Activated effector memory CD4-positive, alpha-beta T cell treated with Interleukin-2 at 50 U/mL for 16 hours (primary cell): ENCODE measurements around the gene MMP2.

ENCODE experiments used
- DNase-seq: peaks from one replicate; pipeline ENCODE4 v3.0.0-alpha.2; 2020

Gene MMP2

DNA sequence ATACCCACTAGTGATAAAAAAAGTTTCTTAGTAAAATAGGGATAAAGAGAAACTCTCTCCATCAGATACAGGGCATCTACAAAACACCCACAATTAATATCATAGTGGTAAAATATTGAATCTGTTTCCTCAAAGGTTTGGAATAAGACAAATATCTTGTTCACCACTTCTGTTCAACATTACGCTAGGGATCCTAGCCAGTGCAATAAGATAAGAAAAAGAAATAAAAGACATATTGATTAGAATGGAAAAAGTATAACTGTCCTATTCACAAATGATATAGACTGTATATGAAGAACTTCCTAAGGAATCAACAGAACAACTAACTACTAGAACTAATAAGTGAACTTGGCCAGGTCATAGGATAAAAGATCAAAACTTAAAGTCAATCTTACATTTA lies 42.8 kb downstream of the MMP2 start:
- no peak for DNase-seq

DNA sequence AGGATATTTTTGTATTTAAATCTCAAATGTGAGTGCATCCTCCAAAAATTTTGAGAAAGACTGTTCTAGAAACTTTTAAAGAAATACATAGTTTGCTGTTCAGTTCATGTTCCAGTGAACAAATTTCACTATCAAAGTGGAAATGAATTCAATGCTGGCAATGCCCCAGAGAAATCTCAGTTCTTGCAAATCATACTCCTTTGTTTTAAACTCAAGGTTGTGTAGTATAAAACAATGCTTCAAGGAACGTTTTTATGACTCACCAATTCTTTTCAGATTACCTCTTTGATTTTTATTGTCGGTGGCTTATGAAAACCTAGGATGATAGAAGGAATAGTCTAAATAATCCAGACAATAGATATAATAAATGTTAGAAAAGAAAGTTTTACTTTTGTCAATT lies 47.4 kb downstream of the MMP2 start:
- DNase-seq: no peak

DNA sequence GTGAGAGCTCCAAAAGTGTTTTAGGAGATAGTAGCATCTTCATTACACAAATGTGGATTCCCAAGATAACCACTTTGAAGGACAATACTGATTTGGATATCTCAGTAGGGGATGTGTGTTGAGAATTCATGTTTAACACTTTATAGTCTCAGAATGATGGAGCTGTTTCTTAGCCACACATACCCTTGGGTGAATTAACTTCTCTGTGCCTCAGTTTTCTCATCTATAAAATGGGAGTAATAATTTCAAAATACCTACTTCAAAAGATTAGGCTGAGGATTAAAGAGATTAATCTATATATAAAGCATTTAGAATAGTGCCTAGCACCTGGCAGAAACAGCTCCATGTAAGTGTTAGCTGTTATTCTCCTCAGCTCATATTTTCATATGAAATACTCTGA lies 48.9 kb downstream of the MMP2 start:
- DNase-seq: no peak

DNA sequence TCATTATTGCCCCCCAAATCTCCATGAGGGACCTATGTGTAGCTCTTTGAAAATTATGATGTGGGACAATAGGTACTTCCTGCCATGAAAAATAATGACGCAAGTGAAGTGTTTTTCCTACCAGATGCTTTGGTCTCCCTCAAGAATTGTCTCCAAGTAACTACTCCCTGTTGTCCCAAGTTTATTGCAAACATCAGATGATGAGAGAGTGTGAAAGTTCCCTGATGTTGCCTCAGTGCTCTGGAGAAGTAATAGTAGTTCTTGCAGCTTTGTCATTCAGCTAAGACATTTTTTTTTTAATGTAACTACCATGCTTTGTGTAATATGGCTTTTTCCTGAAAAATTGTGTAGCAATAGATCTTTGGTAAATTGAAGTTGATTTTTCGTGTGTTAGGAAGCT lies 50.0 kb downstream of the MMP2 start:
- no peak for DNase-seq

DNA sequence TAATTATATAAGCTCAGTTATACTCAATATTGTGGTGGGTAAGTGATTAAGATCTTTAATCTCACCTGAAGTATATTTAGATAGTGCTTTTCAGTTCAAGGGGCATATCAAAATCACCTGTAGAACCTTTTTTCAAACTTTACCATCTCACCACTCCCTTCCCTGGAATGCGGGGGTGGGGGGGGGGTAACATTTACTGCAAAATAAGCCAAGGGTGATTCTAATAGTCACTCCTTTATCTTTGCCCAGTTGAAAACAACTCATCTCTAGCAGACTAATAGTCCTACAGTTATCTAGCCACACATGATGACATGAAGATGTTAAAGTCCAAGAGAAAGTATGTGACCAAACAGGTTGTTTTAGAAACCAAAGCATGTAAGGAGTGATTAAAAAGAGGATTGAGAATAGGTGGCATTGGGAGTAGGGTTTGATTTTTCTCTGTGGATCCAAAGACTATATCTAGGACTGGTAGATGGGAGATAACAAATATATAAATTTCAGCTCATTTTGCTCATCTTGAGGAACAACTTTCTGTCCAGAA lies 51.4 kb downstream of the MMP2 start:
- no peak for DNase-seq

DNA sequence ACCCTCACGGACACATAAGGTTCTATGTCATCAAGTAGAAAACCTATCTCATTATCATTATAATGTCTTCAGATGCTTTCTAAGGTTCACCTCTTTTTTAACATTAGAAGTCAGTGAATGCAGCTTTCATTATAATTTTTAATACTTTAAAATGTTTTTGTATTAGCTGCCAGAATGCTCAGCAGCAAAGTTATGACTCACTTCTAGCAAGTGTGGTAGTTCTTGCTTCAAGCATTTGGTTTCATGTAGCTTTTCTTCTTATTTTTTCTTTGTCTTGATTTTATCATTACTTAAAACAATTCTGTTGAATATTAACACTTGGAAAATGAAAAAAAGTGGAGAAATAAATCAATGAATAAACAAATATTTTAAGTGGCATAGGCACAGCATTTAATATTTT lies 53.2 kb downstream of the MMP2 start:
- no peak for DNase-seq

DNA sequence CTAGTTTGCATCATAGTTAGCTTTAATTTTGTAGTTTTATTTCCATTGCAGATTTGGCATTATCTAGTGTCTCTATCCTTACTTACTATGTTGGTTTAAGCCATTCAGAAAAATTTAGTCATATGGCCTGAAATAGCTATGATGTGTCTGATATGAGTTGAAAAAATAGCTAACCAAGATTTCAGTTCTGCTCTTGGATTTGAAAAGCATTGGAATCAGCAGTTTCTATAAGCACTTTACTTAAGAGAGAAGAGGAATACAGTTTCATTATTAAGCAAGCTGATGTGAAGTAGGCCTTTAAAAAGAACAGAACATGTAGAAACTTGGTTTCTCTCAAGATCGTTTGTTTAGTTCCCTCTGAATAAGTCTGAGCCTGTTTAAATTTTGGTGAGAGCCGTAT lies 55.8 kb downstream of the MMP2 start:
- DNase-seq: no peak

DNA sequence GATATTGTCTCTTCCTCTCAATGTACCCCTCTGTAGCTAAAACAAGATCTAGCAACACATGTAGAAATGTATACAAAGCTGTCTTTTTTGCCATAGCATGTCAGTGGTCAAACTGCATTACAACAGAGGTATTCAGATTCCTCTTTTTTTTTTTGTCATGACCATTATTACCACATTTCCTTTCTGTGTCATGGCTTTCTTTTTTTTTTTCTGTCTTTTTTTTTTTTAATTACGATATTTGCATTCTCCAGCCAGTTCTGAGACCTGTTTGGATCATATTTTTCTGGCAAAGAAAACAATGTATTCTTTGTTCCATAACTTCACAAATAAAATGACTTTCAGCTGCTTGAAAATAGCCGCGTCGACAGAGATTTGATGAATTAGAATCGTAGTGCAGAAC lies 60.1 kb downstream of the MMP2 start:
- DNase-seq: no peak

DNA sequence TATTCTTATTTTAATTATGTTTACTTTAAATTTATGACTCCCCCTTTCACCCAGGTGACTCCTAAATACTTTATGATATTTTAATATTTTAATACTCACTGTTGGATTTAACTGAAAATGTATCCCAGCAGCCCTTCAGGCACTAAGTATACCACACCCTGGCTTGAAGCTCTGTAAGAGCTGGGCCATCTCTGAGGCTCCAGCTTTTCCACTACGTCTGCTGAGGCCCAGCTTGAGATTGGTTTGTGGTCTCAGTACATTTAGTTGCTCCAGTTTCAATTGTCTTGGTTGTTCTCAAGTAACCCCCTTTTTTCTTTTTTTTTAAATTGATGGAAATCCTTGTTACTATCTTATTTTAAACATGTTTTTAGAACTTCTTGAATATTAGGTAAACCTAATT lies 60.5 kb downstream of the MMP2 start:
- no peak for DNase-seq

DNA sequence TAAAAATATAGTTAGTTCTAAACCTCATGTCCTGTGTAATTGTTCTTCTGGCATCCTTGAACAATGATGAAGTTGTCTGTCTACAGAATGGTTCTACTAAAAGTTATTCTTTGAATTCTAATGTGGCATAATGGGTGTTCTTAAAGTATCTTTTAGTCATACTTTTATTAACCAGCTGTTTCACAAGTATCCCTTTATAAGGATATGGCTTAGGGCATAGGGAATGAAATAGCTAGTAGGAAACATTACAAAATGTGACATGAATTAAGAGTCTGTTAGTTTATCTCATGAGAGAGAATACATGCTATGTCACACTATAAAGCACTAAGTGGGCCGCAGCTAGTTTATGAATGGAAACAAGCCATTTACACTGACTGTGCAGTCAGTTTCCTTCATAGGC lies 61.2 kb downstream of the MMP2 start:
- DNase-seq: no peak

DNA sequence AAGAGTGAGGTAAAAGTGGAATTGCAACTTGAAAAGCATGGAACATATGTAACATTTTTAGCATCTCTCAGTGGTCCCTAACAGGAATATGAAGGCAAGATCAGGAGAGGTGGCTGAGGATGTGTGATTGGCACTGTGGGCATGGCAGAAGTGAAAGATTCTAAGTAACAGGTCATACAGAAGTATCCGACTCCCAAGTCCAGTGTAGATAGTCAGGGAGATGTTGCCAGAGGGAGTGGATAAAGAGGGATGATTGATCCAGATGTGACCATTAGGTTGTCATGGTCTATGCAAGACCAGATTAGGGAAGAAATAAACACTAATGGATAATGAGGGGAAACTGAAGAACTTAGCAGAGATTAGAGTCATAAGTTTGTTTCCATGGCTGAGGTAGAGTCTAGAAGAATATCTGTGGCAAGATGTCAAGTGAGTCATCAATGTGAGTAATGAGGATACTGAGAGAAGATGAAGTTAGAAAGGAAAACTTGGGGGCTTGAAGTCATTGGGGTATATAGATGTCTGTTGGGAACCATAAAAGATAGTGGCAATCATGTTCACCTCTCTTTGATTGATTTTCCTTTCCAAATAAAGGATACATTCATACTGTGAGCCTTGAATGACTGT lies 63.6 kb downstream of the MMP2 start:
- no peak for DNase-seq

DNA sequence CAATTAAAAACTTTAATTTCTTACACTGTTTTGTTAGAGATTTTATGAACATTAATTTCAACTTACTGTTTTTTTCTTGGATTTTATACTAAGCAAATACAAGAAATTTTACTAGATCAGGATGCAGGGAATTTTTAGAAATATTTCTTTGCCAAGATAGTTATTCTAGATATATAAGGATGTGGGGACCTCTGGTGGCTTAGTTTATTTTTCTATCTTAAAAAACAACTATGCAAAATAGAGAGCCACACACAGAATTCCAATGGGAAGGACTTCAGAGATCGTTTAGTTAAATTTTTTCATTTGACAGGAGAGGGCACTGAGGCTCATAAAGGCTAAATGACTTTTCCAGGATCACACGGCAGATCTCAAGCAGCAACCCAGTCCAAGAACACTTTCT lies 64.5 kb downstream of the MMP2 start:
- no peak for DNase-seq

DNA sequence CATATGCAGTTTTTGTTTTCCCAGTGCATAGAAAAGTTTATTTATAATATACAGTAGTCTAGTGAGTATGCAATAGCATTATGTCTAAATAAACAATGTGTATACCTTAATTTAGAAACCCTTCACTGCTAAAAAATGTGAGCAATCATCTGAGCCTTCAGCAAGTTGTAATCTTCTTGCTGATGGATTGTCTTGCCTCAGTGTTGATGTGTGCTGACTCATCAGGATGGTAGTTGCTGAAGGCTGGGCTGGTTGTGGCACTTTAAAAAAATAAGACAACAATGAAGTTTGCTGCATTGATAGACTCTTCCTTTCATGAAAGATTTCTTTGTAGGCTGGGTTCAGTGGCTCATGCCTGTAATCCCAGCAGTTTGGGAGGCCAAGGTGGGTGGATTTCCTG lies 73.6 kb downstream of the MMP2 start:
- no peak for DNase-seq

DNA sequence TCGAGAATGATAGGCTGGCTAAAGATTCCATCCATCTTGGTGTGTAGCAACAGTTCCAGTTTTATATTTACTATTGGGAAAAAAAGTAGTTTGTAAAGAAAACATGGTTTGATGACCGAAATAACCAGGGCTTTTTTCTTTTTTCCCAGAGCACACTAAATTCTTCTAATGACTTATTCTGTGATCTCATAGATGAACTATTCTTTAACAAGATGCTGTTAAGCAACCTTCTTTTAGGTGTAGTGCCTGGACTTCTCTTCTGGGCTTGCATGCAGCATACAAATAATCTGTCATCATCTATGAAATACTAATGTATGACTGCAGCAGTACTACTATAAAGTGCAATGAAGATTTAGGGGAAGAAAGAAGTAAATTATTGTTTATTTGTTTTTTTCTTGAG lies 76.4 kb downstream of the MMP2 start:
- no peak for DNase-seq
